Measurements from ENCODE around the gene CXXC5. TPM values are rescaled to one million over a fixed set of nuclear protein-coding genes. Genes with fewer than 3 reads are reported as not detected.

CXXC5 gene
- total RNA-seq, 6 experiments from 2014 or later: 44.5 to 84.9 (median 66.4) TPM

DNA sequence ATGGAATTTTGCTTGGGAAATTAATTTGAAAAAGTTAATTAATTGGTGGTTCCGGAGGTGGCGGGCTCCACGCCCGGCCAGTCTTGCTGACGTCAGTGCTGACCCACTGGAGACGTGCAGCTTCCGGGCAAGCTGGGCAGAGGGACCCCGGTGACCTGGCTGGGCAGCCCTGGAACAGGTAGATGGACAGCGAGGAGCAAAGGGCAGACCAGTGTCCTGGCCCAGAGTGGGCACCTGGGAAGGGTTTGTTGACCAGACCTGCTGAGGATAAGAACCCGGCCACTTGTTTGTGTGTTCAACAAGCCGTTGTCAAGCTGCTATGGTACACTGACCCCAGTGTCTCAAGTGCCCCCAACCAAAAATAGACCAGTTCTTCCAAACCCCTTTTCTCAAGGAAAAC is 17.5 kb downstream of the CXXC5 start:
- no CpG with 5 or more reads among the region's 11 CpGs for WGBS (ENCODE audit: insufficient coverage, low coverage, low lambda C conversion rate, missing lambda C conversion rate)
- H3K27ac ChIP-seq: peak overlapping the region in 2 of 3 donors; percentile 12 to 80
- H3K4me1 ChIP-seq: peaks cover 0 to 98% (median 50%) of the 10 kb centered on the region in 4 donors
- DNase-seq (peak; percentile 76 to 92 (median 92)), ATAC-seq (peak; percentile 40 to 72 (median 66))
- peak overlapping the region in 1 of 3 donors; percentile 5 for H3K4me3 ChIP-seq
- no peaks in the 10 kb centered on the region for H3K36me3 ChIP-seq
- H3K9me3 ChIP-seq: no peaks in the 10 kb centered on the region
- intact Hi-C loops (cut with DNase I): no loop called here
- no peaks in the 10 kb centered on the region for H3K27me3 ChIP-seq
- TF ChIP-seq, protein P1, sequence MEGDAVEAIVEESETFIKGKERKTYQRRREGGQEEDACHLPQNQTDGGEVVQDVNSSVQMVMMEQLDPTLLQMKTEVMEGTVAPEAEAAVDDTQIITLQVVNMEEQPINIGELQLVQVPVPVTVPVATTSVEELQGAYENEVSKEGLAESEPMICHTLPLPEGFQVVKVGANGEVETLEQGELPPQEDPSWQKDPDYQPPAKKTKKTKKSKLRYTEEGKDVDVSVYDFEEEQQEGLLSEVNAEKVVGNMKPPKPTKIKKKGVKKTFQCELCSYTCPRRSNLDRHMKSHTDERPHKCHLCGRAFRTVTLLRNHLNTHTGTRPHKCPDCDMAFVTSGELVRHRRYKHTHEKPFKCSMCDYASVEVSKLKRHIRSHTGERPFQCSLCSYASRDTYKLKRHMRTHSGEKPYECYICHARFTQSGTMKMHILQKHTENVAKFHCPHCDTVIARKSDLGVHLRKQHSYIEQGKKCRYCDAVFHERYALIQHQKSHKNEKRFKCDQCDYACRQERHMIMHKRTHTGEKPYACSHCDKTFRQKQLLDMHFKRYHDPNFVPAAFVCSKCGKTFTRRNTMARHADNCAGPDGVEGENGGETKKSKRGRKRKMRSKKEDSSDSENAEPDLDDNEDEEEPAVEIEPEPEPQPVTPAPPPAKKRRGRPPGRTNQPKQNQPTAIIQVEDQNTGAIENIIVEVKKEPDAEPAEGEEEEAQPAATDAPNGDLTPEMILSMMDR (IDR thresholded peaks at IDR 0.05): no peak
- TF ChIP-seq POLR2A (IDR thresholded peaks at IDR 0.05): no peak

DNA sequence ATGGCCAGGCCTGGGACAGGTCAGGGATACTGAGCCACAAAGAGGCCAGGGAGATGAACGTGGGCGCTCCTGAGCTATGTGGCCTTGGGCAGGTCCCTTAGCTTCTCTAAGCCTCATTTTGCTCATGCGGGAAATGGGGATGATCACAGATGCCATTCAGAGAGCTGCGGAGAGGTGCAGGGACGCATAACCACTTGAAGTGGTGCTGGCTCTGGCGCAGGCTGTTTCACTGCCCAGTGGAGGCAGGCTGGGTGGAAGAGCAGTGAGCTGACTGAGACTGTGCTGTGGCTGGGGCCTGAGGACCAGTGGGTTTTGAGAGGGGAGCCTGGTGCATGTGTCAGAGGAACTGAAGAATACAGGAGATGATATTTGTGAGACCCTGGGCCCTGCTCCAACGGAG is 18.4 kb downstream of the CXXC5 start:
- no peak overlapping the region for H3K4me3 ChIP-seq
- ATAC-seq (no peak), DNase-seq (no peak)
- no peaks in the 10 kb centered on the region for H3K27me3 ChIP-seq
- H3K36me3 ChIP-seq: no peaks in the 10 kb centered on the region
- peak overlapping the region in 1 of 3 donors; percentile 80 for H3K27ac ChIP-seq
- peaks cover 0 to 98% (median 51%) of the 10 kb centered on the region in 4 donors for H3K4me1 ChIP-seq
- TF ChIP-seq POLR2A (IDR thresholded peaks at IDR 0.05): no peak
- TF ChIP-seq, protein P1 (IDR thresholded peaks at IDR 0.05): no peak
- H3K9me3 ChIP-seq: no peaks in the 10 kb centered on the region
- WGBS (ENCODE audit: insufficient coverage, low coverage, low lambda C conversion rate, missing lambda C conversion rate): 40% methylated on average over 2 of the region's 7 CpGs
- intact Hi-C loops (cut with DNase I): no loop called here

DNA sequence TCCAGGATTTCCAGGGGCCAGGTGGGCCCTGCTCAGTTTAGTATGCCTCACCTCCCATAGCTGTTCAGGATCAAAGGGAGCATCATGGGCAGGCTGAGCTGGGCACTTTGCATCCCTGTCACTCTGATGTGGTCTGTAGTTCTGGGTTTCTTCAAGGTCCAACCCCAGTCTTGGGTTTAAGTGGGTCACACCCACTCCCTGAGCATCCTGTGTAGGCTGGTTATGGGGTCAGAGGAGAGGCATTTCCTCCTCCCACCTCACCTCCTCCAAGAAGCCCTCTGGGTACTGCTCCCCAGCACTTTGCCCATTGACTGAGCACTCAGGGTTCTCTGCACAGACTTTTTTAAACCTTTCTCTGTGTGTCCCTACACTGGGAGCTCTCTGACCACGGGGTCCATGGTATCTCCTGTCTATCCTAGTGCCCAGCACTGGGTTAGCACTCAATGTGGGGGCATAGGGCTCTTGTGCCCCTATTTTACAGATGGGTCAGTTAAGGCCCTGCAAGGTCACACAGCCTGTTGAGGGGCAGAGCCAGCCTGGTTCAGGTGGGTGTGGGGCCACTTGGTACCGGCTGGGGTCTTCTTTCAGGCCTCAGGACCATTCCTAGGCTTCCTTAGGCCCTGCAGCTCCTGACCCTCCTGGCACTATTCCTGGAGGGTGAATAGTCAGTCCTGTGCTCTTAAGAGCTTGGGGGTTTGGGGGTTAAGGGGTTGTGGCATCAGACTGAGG is 19.0 kb downstream of the CXXC5 start:
- 17% methylated on average over 1 of the region's 2 CpGs for WGBS (ENCODE audit: insufficient coverage, low coverage, low lambda C conversion rate, missing lambda C conversion rate)
- intact Hi-C loops (cut with DNase I): no loop called here
- H3K4me3 ChIP-seq: no peak overlapping the region
- TF ChIP-seq, protein P1 (IDR thresholded peaks at IDR 0.05): no peak
- no peak for TF ChIP-seq POLR2A (IDR thresholded peaks at IDR 0.05)
- H3K4me1 ChIP-seq: peaks cover 0 to 97% (median 51%) of the 10 kb centered on the region in 4 donors
- ATAC-seq (no peak), DNase-seq (no peak)
- H3K9me3 ChIP-seq: no peaks in the 10 kb centered on the region
- H3K27me3 ChIP-seq: no peaks in the 10 kb centered on the region
- H3K27ac ChIP-seq: peak overlapping the region in 2 of 3 donors; percentile 56 to 80
- H3K36me3 ChIP-seq: no peaks in the 10 kb centered on the region

DNA sequence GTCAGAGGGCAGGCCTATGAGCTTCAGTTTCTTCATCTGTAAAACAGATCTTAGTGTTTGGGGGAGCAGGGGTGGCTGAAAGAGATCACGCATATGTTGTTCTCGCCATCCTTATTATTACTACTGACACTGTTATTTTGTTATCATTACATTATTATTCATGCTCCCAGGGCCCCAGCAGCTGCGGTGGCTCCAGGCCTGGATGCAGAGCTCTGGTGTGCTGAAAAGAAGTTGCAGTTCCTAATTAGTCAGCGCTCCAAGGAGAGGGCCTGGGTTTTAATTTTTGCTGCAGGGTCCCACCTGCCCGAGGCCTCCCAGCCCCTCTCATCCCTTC is 19.5 kb downstream of the CXXC5 start:
- 17% methylated on average over 4 of the region's 5 CpGs for WGBS (ENCODE audit: insufficient coverage, low coverage, low lambda C conversion rate, missing lambda C conversion rate)
- Histone ChIP-seq H3K4me3 (peak overlapping the region; percentile 15 to 39 (median 20)), H3K36me3 (no peaks in the 10 kb centered on the region), H3K27ac (peak overlapping the region; percentile 56 to 80 (median 66)), H3K27me3 (no peaks in the 10 kb centered on the region), H3K9me3 (no peaks in the 10 kb centered on the region), H3K4me1 (peaks cover 0 to 98% (median 50%) of the 10 kb centered on the region in 4 donors)
- intact Hi-C loops (cut with DNase I): no loop called here
- DNase-seq (no peak), ATAC-seq (no peak)
- no peak for TF ChIP-seq POLR2A (IDR thresholded peaks at IDR 0.05)

DNA sequence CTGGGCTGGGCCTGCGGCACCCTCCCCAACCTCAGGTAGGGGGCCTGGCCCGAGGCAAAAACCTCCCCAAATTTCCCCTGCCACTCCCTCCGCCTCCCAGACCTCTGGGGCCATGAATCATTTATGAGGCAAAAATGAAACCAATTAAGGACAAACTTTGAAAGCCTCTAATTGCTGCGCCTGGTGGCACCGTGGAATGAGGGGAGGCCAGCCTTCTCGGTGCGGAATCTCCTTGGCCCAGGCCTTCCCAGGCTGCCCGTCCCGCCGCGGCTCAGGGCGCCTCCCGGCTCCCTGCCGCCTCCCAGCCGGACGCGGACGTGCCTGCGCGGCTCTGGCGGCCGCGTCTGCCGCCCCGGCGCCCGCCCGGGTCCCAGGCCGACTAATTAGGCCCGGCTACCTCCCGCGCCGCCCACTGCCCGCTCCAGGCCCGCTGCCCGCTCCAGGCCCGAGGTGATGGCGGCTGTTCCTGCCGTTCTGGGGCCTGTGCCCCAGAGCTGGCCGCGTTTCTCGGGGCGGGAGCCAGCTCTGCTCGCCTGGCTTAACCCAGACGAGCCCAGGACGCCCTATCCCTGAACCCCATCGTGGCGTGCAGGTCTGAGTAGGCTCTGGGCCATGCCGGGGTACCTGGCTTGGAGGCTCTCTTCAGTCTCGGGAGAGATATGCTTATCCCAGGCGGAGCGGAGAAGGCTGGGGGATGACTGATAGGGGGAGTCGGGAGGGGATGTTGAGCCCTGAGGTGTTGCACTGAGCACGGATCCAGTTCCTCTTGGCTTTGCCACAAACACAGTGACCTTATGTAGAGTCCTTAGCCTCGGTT is 20.1 kb downstream of the CXXC5 start:
- H3K9me3 ChIP-seq: no peaks in the 10 kb centered on the region
- intact Hi-C loops (cut with DNase I): no loop called here
- peaks cover 0 to 96% (median 50%) of the 10 kb centered on the region in 4 donors for H3K4me1 ChIP-seq
- WGBS (ENCODE audit: insufficient coverage, low coverage, low lambda C conversion rate, missing lambda C conversion rate): 6% methylated on average over 12 of the region's 55 CpGs
- TF ChIP-seq POLR2A (IDR thresholded peaks at IDR 0.05): no peak
- TF ChIP-seq, protein P1 (IDR thresholded peaks at IDR 0.05): no peak
- no peaks in the 10 kb centered on the region for H3K27me3 ChIP-seq
- peak overlapping the region; percentile 15 to 39 (median 20) for H3K4me3 ChIP-seq
- ATAC-seq (peak; percentile 3 to 19 (median 10)), DNase-seq (no peak)
- peak overlapping the region; percentile 56 to 74 (median 66) for H3K27ac ChIP-seq
- H3K36me3 ChIP-seq: no peaks in the 10 kb centered on the region

All from right lobe of liver (tissue), 6 donors.